H54 (cell line): ENCODE data around the gene FAM131B.
A peak's percentile ranks its signal among the peaks of the same experiment; 100 is the strongest.

Experiments
- DNase-seq: peaks from one replicate; pipeline ENCODE4 v3.0.0; 2011; ENCODE audit warnings: low spot score, mixed read lengths; ENCODE audit not compliant: insufficient read length
- FAIRE-seq: peaks from 3 replicates; lab custom pipeline; 2011; peaks lifted over from hg19 to GRCh38; lab: Jason Lieb, UNC
- POLR2A ChIP-seq: IDR thresholded peaks from 2 replicates; pipeline ENCODE4 v1.6.1; 2011; ENCODE audit warnings: low read depth, mild to moderate bottlenecking, low read length

Gene FAM131B

DNA sequence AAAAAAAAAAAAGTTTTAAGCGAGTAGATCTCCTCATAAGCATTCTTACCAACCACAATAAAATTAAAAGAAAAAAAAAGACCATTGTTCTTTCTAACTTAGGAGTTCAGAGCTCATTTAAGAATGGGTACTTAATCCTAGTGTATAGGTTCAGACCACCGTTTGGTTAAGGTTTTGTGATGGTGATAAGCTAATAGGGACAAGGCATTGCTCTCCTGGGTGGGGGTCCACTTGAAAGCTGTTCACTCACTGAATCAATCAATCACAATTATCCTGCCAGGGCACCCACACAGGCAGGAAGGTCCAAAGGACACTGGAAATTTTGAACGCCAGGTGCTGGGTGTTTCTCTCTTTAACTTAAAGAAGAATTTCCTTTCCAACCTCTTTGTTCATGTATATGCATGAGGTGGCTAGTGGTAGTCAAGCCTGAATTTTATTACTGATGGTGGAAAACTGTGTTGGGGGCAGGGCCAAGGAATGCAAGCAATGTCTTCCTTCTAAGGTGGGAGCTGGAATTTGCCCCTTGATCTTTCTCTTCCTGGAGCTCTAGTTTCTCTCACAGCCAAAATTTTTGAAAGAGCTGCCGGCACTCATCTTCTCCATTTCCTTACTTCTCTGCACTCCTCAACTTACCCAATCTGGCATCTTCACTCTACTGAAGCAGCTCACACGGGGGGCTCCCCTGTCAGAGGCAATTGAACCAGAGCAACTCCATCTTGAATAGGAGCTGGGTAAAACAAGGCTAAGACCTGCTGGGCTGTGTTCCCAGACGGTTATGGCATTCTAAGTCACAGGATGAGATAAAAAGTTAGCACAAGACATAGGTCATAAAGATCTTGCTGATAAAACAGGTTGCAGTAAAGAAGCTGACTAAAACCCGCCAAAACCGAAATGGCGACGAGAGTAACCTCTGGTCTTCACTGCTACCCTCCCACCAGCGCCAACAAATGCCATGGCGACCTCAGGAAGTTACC is 7.5 kb upstream of the FAM131B start:
- DNase-seq, result no peak
- no peak for FAIRE-seq
- no peak for TF ChIP-seq POLR2A

DNA sequence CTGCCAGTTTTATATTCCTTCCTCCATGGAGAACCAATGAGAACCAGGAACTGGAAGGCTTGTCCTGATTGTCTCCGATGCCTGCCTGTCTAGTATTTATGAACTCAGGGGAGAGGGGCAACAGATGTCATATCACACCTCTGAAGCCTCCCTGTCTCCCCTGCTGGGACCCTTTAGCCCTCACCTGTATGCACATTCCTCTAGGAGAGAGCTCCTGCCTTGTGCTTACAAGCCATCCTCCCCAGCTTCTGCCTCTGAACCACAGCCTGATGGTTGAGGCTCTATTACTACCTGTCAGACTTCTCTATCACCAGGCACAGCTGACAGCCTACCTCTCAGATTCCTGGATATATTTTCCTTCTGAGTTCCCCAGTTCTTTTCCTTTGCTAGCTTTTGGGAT is 5.9 kb upstream of the FAM131B start:
- TF ChIP-seq POLR2A, result no peak
- no peak for FAIRE-seq
- no peak for DNase-seq

DNA sequence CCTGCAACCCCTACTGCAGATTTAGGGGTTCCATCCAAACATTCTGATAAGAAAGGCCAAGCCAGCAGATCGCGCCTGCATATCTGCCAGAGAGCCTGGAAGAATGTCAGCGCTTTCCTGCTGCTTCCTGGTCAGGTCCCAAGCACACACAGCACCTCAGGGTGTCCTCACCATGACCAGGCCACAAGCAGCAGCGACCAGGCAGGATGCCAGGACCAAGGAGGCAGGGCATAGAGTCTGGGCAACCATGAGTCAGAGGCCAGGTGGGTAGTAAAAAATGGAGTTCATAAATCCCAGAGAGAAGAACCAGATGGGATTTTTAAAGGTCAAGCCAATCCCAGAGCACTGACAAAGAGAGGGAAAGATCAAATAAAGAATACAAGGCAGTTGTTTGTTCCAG is 5.5 kb upstream of the FAM131B start:
- FAIRE-seq (peak; percentile 78), DNase-seq (peak; percentile 93)
- no peak for TF ChIP-seq POLR2A

DNA sequence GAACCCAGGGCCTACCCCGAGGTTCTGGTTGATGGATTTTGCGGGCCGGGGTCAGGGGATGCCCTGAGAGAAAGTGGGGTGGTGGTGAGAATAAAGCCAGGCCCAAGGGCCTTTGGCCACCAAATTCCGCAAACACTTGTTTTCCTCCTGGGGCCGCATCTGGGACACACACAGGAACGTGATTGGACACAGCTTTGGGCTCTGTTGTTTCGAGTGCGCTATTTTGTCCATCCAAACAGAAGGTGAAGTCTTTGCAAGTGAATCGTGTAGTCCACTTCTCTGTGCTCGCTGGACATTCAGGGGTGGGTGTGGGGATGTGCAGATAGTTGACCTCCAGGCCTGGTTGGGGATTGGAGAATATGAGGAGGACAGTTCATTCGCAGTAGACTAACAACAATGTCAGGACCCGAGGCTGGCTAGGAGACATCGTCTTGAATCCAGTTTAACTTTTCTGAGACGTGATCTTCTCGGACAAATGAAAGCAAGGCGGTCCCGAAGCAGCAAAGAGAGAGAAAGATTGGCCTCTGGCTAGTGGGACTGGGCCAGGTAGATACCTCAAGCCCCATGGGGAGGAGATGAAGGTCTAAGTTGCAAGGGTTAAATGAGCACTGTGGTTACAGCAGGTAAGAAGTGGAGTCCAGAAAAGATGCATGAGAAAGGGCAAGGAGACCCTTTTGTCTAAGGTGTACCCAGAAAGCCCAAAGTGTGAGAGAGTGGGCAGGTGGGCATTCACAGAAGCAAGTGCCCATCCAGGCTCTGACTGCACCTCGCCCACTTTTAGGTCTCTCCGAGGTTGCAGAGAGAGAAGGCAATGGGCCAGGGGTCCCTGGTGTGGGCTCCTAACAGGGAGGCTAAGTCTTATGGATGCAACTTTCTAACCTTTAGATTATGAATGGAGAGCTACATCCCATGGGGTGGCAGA is 764 bp upstream of the FAM131B start:
- FAIRE-seq (no peak), DNase-seq (no peak)
- no peak for TF ChIP-seq POLR2A

DNA sequence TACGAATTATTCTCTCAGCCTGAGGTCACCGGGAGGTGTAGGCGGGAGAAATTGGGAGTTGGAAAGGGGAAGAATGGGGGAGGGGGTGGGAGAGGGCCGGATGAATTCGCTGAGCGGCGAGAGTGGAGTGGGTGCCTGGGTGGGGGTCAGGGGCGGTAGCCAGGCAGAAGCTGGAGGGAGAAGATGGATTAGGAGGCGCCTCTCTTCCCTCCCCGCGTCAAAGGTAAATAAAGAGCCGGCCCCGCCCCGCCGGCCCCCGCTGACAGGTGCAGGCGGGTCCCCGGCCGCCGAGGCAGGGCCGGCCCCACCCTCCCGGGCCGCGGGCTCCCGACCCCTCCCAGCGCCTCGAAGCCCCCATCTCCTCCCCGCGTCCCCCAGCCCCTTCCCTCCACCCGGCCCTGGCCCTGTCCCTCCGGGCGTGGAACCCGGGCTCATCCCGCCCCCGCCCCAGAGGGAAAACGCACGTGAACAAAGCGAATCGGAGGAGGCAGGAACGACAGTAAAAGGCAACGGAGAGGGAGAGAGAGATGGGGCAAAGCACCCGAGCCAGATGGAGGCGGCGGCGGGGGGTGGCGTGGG is 872 bp downstream of the FAM131B start:
- FAIRE-seq (no peak), DNase-seq (no peak)
- TF ChIP-seq POLR2A, result no peak

DNA sequence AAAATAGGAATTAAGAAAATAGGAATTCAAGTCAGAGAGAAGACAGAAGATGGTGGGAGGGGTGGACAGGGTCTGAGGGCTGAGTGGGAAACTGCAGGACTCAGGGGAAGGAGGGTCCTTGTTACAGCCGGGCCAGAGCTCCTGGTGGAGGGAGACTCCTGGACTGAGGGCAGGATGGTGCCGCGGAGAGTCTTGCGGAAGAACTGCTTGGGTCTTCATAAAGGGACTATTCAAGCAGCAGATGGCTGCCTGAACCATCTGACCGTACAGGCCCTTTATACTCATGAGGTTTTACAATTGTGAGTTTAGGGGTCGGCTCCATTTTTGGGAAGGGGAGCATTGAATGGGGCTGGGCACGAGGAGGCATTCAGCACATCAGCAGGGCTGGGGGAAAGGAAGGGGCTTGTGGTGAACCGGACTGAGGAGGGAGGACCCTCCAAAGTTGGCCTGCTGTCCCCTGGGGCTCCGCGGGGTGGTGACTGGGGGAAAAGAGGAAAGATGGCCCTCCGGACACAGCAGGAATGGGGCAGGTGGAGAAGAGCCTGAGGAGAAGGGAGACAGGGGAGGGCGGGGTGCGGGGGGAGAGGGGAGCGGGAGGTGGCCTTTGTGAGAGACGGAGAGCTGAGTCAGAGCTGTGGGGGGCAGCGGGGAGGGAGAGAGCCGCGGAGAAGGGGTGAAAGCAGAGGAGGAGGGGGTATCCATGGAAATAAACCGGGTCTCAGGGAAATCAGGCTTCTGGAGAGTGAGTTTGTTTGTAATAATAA is 1.5 kb downstream of the FAM131B start:
- no peak for FAIRE-seq

DNA sequence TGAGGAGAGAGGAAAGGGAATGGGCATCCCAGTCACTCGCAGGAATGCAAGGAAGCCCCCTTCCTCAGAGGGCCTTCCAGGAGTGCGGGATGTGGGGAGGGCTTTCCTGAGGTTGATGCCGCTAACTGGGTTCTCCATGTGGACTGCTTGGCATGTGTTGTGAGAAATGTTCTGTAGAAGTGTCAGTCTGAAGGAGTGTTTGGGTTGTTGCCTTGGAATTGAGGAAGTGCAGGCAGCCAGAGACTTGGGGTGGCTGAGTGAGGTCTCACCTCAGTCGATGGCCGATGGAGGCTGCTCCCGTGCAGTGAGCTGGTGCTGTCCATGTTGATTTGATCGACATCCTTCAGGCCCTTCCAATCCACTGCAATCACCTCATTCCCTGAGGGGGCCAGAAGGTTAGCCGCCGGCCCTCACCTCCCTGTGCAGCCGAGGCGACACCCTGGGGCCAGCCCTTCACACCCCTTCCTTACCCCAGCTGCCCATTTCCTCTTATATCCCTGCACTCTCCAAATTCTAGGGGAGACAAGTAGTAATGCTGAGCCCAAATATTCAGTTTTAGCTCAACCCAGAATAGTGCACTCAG is 2.7 kb downstream of the FAM131B start:
- FAIRE-seq (no peak), DNase-seq (no peak)
- TF ChIP-seq POLR2A, result no peak

More for the DNA sequence above, 1.5 kb downstream of the FAM131B start:
- DNase-seq, result no peak
- no peak for TF ChIP-seq POLR2A

DNA sequence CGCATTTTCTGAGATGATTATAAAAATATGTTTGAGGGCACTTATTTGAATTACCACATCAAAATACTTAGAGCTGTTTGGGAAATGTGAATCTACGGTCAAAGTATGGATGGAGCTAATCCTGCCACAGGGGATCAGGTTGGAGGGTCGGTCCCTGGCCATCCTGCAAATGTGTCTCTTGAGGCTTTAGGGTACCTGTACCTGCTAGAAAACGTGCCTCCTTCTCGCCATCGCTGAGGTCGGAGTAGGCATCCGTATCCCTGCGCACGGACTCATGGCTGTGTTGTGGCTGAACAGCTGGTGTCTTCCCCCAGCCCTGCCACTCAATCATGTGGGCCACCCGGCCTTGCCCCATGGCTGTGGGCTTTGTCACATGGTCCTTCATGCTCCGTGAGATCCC is 3.9 kb downstream of the FAM131B start:
- no peak for TF ChIP-seq POLR2A
- no peak for FAIRE-seq
- DNase-seq, result no peak

DNA sequence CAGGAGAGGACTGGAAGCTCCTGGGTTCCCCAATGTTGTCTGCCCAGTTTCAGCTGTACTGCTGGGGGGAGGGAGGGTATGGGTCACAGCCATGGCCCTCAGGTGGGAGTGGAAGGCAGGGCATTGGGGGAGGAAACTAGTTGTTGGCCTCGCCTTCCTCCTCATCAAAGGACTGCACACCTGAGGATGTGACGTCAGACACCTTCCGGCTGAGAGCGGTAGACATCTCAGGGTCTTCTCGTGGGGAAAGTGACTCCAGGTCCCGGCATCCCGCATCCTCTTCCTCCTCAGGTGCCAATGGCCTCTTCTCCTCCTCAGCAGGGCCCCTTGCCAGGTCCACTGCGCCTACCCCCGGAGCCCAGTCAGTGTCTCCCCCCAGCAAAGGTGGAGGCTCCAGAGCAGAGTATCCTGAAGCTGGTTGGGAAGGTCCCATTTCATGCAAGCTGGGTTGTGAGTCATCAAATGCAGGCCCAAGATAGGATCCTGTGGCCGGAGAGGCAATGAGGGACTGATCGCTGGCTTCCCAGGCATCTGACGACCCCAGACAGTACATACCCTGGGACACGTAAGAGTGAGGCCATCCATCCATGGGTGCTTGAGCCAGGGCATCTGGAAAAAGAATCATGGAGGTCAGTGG is 6.0 kb downstream of the FAM131B start:
- DNase-seq (no peak), FAIRE-seq (no peak)
- no peak for TF ChIP-seq POLR2A

DNA sequence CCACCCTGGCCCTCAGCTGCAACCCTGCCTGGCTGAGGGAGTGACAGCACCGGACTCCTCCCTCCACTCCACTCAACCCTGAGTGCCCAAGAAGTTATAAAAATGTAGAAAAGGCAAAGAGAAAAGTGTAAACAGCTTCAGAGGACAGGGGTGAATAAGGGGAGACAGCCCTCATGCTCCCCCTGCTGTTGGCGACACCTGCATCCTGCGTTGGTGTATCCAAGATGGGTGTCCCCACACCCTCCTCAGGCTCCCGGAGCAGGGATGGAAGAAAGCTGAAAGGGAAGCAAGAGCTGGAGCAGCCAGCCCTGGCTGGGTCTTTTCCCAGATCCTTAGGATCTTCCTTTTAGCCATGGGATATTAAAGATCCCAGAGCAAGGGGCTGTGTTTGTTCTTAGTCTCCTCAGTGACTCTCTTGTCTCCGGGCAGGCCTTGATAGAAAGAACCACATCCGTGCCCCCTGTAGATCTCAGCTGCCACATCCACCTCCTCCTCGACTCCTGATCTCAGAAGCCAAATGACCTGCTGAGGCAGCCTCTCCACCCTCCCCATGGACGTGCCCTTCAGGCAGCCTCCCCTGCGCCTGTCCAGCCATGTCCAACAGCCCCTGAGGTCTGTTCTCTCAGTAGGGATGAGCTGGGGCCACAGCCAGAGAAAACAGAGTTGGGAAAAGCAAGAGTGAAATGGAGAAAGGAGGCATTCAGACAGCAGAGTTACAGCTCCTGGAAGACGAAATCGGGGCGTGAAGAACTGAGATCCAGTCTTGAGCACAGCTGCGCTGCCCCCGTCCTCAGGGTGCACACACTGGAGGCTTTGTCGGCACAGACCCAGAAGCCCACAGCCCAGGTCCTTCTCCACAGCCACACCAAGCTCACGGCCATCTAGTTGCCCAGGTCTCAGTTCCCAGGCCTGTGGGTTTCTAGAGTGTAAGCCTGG is 6.8 kb downstream of the FAM131B start:
- DNase-seq (no peak), FAIRE-seq (no peak)
- no peak for TF ChIP-seq POLR2A

DNA sequence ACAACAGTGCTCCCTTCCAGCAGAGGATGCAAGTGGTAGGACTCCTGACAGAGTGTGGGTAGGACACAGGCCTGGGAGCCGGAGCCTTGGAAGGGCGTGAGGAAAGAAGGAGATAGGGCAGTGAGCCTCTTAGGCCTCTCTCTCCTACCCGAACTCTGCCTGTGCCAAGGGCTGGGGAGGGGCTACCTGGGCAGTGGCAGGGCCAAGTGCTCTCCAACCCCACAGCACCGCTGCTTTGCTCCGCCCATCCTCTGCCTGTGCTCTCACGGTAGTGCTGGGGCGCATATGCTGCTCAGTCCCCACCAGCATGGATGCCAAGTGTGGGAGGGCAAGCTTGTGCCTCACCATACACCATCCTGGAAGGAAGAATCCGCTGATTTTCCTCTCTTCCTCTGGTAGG is 7.5 kb downstream of the FAM131B start:
- no peak for TF ChIP-seq POLR2A
- no peak for DNase-seq
- FAIRE-seq, result no peak
